ENCODE data around the gene STPG3.

STPG3 gene

DNA sequence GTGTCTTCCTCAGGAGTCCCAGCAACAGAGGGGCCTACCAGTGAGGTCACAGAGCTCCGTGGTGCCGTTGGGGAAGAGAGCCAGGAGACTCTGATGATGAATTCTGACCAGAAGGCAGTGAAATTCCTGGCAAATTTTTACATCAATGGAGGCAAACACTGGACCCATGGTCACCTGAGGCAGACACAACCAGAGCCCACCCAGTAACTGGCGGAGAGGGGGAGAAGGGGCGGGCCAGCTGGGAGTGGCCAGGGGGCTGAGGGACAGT is at the start of gene STPG3:
TSS of gene STPG3 (plus strand) at position 93 of the 268 bp plus-strand sequence. CDS start at position 94, 1 bp downstream.
- DNase-seq (ENCODE audit: low read depth), result no peak

DNA sequence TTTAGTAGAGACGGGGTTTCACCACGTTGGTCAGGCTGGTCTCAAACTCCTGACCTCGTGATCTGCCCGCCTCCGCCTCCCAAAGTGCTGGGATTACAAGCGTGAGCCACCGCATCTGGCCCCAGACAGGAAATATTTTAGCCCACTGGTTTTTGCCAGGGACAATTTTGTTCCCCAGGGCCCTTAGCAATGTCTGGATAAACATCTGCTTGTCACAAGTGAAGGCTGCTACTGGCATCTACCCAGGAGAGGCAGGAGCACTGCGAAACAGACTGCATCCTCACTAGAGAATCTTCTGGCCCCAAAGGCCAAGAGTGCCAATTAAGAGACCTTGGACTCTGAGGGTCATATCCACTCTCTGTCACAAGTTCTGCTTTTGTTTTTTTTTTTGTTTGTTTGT is 48.1 kb upstream of the STPG3 start:
- DNase-seq (ENCODE audit: low read depth), result no peak

DNA sequence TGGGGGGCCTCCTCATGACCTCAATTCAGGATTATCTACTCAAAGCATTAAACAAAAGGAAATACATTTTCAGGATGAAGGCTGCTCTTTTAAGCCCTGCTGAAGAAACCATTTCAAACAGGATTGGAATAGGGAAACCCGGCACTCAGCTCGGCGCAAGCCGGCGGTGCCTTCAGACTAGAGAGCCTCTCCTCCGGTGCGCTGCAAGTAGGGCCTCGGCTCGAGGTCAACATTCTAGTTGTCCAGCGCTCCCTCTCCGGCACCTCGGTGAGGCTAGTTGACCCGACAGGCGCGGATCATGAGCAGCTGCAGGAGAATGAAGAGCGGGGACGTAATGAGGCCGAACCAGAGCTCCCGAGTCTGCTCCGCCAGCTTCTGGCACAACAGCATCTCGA is 46.4 kb upstream of the STPG3 start:
- no peak for DNase-seq (ENCODE audit: low read depth)

DNA sequence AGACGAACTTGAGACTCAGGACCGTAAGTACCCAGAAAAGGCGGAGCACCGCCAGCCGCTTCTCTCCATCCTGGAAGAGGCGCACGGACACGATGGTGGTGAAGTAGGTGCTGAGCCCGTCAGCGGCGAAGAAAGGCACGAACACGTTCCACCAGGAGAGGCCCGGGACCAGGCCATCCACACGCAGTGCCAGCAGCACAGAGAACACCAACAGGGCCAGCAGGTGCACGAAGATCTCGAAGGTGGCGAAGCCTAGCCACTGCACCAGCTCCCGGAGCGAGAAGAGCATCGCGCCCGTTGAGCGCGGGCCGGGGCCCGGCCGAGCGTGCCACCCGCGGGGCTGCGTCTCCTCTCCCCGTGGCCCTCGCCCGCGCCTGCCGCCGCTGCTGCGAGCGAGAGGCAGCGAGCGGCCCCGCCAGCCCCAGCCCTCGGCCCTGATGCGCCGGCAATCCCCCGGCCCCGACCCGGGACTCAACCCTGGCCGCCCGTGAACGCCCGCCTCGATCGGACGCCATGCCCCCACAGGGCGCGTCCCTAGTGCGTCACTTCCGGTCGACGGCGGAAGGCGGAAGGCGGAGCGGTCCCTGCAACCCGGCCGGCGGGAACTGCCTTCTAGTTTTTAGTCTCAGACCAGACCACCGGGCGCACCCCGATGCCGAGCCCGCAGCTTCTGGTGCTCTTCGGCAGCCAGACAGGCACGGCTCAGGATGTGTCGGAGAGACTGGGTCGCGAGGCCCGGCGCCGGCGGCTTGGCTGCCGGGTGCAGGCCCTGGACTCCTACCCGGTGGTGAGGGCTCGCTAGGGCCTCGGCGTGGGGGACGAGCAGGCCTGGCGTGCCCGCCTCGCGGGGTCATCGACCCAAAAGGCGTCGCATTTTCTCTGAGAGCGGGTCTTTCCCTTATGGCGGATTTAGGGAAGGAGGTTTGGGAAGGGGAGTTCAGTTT is 45.7 kb upstream of the STPG3 start, which contains the start of the genes NDOR1 and TMEM203:
TSS of gene NDOR1 (plus strand) at position 575 of the 944 bp plus-strand sequence. CDS start at position 653, 78 bp downstream.
TSS of gene TMEM203 (minus strand) at position 523 of the 944 bp plus-strand sequence. CDS start at position 289, 234 bp downstream.
- DNase-seq (ENCODE audit: low read depth), result peak; percentile 91

DNA sequence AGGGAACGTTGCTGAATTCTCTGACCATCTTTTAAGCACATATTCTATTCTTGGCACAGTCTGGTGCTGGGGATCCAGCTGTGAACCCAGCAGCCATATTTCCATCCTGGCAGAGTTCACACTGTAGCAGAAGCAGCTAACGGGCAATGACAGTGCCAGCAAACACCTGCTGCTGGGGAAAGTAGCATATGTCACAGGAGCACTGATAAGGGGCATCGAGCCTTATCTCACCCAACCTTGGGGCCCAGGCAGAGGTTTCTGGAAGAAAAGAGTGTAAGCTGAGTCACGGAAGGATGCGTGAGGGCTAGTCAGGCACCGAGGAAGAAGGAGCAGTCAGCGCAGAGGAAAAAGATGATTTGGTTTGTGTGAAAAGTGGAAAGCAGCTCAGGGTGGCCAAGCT is 44.5 kb upstream of the STPG3 start:
- DNase-seq (ENCODE audit: low read depth), result no peak

DNA sequence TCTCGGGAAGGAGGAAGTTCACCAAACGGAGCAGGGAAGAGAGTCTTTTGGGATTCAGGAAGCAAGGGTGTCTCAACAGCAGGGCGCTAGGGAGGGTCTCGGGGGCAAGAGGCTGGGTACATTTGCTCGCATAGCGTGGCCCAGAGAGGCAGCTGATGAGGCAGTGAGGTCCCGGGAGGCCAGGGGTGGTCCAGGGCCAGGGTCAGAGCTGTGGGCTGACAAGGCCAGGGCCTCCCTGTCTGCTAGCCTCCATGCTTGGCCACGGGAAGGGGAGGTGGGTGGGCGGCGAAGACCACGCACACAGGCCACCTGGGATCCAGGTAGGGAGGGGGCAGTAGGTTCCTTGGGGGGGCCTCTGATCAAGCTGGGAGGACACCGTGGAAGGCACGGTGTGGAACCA is 39.6 kb upstream of the STPG3 start:
- no peak for DNase-seq (ENCODE audit: low read depth)

DNA sequence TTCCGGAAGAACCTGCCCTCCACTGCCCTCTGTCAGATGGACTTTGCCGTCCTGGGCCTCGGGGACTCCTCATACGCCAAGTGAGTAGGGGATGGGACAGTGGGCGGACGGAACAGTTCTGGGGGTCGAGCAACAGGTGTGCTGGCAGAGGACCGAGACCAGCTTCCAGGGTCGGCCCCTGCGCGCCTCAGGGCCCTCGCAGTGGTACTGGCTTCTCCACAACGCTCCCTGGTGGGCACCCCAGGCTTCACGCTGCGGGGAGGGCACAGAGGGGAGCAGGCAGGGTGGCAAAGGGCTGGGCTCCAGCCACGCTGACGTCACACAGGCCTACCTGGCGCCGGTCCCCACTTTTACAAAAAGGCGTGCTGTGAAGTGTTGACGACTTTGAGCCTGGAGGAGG is 38.6 kb upstream of the STPG3 start:
- no peak for DNase-seq (ENCODE audit: low read depth)

DNA sequence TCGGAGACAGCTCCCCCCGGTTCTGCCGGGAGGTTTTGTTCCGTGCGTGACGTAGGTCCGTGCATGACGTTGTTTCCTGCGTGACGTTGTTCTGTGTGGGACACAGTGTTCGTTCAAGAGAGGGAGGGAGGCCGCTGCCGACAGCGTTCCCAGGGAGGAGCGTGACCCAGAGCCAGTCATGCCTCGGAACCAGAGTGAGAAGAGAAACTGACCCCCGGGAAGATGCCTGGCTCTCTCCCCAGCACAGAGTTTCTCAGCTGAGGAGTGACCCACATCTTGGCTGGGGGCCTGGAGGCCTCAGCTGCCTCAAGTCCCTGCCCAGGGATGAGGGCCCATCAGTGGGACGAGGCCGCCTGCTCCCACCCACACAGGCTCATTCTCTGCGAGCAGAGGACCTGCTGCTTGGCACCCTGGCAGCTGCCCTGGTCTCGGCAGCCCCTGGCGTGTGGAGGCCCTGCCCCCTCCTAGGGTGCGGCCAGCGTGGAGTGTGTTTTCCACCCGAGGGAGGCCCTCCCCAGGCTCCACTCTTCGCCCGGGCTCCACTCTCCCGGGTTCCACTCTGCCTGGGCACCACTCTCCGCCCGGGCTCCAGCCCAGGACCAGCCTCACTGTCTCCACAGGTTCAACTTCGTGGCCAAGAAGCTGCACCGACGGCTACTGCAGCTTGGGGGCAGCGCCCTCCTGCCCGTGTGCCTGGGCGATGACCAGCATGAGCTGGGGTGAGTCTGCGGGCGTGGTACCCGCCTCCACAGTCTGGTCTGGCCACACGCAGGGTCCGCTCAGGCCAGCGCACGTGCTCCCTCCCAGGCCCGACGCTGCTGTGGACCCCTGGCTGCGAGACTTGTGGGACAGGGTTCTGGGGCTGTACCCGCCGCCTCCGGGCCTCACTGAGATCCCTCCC is 37.7 kb upstream of the STPG3 start:
- DNase-seq (ENCODE audit: low read depth), result no peak

DNA sequence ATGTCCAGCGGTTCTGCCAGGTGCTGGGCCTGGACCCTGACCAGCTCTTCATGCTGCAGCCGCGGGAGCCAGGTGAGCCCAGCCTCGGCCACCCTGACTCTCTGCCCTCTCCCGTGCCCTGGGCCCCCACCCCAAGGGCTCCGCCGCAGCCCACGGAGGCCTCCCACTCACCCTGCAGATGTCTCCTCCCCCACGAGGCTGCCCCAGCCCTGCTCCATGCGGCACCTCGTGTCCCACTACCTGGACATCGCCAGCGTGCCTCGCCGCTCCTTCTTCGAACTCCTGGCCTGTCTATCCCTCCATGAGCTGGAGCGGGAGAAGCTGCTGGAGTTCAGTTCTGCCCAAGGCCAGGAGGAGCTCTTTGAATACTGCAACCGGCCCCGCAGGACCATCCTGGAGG is 36.5 kb upstream of the STPG3 start:
- DNase-seq (ENCODE audit: low read depth), result no peak

DNA sequence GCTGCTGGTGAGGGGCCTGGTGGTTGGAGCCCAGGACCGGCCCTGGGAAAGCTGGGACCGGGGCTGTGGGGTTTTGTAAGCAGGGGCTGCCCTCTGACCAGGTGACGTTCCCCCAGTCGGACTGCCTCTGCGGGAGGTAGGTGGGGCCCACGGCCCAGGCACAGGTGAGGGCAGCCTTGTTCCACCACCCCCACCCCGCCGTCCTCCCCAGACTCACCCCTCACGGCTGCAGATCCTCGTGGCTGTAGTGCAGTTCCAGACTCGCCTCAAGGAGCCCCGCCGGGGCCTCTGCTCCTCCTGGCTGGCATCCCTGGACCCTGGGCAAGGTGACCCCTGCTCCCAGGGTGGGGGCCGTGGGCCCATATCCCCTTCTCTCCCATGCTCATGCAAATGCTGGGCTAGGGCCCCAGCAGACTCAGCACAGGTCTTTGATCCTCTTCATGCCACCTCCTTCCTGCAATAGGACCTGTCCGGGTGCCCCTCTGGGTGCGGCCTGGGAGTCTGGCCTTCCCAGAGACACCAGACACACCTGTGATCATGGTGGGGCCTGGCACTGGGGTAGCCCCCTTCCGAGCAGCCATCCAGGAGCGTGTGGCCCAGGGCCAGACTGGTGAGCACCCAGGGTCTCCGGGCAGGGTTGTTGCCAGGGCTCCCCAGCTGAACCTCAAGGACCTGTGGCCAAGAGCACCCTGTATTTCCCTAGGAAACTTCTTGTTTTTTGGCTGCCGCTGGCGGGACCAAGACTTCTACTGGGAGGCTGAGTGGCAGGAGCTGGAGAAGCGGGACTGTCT is 35.7 kb upstream of the STPG3 start:
- DNase-seq (ENCODE audit: low read depth), result no peak

DNA sequence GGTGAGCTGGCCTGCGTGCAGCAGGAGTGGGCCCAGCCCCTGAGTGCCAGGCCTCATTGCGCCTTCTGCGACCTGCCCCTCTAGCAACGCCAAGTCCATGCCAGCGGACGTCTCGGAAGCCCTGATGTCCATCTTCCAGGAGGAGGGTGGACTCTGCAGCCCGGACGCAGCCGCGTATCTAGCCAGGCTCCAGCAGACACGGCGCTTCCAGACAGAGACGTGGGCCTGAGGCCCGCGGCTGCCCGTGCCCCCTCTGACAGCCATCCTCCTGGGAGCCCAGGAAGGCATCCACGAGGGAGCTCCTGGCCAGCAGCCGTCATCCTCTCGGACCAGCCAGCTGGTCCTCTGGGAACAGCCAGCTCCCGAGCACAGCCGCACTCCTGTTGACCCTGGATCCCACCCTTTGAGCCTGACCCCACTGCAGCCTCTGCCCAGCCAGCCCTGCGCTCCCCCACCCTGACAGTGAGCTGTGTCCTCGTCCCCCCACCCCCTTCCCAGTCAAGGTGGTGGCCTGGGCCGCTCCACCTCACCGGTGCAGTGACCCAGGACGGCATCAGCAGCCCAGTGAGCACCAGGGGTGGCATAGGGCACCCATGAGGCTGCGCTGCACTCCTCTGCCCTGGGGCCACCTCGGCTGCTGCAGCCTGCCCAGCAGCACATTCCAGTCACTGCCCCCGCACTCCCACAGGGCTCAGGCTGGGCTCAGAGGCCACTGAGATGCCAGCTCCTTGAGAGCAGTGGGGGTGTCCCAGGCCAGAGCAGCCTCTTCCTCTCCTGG is 34.7 kb upstream of the STPG3 start:
- no peak for DNase-seq (ENCODE audit: low read depth)

DNA sequence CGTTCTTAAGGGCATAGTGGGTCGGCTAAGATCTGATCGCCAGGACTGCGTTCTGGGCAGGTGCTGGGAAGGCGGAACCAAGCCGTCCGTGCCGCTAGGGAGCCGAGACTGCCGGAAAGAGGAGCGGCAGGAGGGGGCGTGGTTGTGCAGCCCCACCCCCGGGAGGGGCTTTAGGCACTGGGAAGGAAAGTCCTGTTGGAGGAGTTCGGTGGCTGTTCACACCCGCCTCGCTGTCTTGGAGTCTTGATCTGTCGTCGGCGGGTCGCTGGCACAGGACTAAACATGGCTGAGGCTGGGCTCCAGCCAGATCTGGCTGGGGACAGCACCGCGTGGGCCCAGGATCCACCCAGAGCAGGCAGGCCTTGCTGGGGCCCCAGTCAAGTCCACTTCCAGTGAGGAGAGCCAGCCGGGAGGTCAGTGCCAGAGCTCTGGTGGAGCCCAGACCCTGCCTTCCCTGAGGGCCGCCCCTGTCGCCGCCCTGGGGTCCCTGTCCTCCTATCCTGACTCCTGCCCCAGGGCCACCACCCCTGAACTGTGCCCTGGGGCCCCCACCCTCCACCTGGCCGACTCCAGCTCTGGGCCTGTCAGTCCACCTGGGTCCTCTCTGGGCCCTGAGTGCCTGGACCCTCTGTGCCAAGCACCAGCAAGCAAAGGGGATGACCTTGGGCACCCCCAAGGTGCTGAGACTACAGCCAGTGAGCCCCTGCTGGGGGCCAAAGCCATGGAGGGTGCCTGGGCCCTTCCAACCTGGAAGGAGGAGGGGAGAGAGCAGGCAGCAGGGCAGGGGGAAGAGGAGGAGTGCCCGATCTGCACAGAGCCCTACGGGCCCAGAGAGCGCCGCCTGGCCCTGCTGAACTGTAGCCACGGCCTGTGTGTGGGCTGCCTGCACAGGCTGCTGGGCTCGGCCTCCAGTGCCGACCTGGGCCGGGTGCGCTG is 33.5 kb upstream of the STPG3 start:
- no peak for DNase-seq (ENCODE audit: low read depth)

DNA sequence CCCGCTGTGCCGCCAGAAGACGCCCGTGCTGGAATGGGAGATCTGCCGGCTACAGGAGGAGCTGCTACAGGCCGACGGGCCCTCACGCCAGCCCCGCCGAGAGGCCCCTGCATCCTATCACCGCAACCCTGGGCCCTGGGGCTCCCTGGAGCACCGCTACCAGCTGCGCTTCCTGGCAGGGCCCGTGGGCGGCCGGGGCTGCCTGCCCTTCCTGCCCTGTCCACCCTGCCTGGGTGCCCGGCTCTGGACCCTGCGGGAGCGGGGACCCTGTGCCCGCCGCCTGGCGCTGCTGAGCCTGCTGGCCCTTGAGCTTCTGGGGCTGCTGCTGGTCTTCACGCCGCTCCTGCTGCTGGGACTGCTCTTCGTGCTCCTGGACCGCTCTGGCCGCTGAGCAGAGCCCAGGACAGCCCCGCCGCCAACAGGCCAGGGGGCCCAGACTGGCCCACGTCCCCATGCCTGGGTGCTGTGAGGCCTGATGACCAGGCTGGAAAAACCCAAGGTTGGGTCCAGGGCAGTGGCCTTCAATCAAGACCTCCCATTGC is 32.8 kb upstream of the STPG3 start:
- no peak for DNase-seq (ENCODE audit: low read depth)

DNA sequence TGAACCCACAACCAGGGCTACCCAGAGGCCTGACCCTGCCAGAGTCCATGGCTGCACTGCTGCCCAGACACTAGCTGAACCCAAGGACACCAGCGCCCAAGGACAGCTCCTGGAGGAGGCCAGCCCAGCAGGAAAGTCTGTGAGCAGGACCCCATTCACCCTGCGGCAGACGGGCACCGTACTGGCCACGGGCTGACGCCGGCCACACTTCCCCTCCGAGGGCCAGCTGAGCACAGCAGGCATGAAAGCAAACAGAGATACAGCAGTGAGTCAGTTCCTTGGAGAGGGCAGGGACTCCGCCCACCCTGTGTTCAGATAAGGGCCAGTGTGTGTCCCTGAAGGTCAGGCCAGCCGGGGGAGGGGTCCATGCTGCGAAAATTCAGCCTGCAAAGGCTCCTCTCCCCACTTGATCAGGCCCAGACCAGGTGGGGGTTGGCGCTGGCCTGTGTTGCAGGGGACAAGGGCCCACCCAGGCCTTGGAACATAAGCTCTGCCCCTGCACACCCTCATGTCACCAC is 32.3 kb upstream of the STPG3 start:
- no peak for DNase-seq (ENCODE audit: low read depth)

DNA sequence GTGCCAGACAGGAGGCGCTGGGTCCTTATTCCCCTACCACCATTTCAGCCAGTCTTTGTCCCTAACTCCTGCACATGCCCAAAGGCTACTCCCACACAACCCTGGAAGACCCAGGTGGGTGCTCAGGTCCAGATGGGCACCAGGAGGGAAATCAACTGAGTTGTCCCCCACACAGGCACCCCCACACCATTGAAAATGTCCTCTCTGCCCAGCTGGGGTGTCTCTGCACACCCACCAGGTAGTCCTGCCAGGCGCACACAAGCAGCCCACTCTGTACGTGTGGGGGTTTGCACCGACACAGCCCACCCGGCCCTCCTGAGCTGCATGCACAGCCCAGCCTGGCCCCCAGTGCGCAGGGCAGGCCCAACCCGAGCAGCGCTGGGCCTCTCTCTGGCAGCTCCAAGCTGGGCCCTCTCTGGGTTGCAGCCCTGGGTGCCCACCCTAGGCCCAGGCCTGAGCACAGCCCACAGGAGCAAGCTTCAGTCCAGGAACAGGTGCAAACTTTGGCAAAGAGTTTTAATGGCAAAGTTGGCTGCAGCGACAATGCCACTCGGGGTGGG is 31.2 kb upstream of the STPG3 start:
- no peak for DNase-seq (ENCODE audit: low read depth)

DNA sequence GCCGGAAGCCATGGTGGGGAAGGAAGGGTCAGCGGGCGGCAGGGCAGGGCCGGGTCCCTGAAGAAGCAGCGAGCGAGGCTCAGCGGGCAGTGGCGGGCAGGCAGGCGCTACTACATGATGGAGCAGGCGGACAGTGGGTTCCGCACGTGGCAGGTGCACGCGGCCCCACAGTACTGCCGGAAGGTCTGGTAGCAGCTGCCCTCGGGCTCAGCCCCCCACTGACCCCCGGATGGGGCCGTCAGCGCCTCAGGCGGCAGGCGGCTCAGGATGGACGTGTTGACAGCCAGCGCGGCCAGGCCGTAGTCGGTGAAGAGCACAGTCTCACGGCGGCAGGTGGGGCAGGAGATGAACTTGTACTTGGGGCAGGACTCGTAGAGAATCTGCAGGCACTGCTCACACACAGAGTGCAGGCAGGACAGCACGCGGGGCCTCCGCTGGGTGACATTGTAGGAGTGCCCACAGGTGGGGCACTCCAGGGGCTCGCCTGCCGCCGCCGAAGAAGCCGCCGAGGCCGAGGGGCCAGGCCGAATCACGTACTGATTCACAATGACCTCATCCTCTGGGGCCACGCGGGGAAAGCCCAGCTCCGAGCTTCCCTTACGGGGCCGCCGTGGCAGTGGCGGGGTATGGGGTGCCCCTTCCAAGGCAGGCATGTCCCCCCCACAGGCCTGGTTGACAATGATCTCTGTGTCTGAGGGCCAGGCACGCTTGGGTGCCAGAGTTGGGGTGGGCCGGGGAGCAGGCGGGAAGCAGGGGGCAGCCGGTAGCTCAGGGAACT is 30.6 kb upstream of the STPG3 start:
- DNase-seq (ENCODE audit: low read depth), result no peak

DNA sequence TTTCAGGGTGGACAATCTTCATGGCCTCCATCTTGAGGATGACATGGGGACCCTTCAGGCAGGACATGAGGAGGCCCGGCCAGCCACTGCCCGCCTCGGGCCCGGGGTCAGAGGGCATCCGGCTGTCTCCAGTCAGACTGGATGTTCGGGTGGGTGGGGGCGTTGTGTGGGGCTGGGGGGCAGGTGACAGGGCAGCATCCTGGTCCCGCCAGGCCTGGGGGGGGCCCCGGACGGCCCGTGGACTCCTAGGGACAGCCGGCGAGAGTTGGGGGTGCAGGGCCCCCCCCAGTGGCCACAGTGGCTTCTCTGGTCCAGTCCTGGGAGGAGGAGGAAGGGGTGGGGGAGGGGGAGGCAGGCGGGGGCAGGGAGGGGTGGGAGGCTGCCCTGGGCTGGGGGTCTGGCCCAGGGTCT is 30.0 kb upstream of the STPG3 start:
- DNase-seq (ENCODE audit: low read depth), result no peak

DNA sequence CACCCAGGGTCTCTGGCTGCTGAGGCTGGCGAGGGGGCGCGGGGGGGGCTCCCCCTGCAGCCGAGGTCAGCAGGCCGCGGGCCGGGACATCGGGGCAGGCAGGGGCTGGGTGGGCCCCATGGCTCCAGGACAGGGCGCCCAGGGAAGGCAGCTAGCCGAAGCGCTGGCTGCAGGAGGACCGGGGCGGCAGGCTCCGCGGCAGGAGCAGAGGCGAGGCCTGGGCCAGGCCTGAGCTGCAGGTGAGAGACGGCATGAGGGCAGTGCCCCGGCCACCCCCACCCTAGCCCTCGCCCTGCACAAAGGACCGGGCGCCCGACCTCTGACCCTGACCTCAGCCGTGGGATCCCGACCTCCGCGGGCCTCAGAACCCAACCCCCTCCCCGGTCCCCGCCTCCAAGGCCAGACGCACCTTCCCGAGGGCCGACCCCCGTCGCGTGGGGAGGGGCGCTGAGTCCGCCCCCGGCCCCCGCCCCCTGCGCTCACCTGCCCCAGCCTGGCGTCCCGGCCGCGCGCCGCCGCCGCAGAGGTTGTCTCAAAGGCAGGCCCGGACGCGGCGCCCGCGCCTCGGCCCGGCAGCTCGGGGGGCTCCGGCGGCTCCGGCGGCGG is 29.5 kb upstream of the STPG3 start:
- no peak for DNase-seq (ENCODE audit: low read depth)

All from stimulated activated CD8-positive, alpha-beta memory T cell treated with anti-CD3 and anti-CD28 coated beads, Interleukin-12 subunit alpha, Interleukin-12 subunit beta, amount 100 ng/mL, for 1 hour (primary cell).